WTC11 (cell line): Measurements from ENCODE around the gene COL6A5. TPM values are rescaled to one million over a fixed set of nuclear protein-coding genes. Genes with fewer than 3 reads are reported as not detected.

Experiments
- ATAC-seq: fragments of 200-7000 bp; cut with Tn5 transposase; 2 replicates; pipeline ENCODE4 v1.10.0; 2021; ENCODE audit warnings: mild to moderate bottlenecking, moderate library complexity
- CTCF ChIA-PET: fragments of 300-600 bp; sonication (Branson Sonifier 250); formaldehyde crosslinking; loops from one replicate; lab custom pipeline; 2021; ENCODE audit warnings: antibody characterized with exemption; lab: Charles Lee
- POLR2A ChIA-PET: fragments of 350-600 bp; sonication (Branson Sonifier 250); formaldehyde crosslinking; loops from one replicate; lab custom pipeline; 2021; ENCODE audit warnings: antibody characterized with exemption; lab: Charles Lee
- DNase-seq: peaks from one replicate; pipeline ENCODE4 v3.0.0; 2021; ENCODE audit warnings: low spot score
- H3K27ac Mint-ChIP-seq: 2 replicates; pipeline ENCODE4 v1.8.0; 2021; ENCODE audit warnings: mixed read lengths
- H3K27me3 Mint-ChIP-seq: 2 replicates; pipeline ENCODE4 v1.8.0; 2021; ENCODE audit warnings: low read depth, mild to moderate bottlenecking, moderate library complexity, mixed read lengths
- H3K36me3 Mint-ChIP-seq: 2 replicates; pipeline ENCODE4 v1.8.0; 2021; ENCODE audit warnings: mixed read lengths
- H3K4me1 Mint-ChIP-seq: 2 replicates; pipeline ENCODE4 v1.8.0; 2022; ENCODE audit warnings: mixed read lengths
- H3K4me3 Mint-ChIP-seq: 2 replicates; pipeline ENCODE4 v1.8.0; 2021; ENCODE audit warnings: mild to moderate bottlenecking, moderate library complexity, mixed read lengths
- H3K9me3 Mint-ChIP-seq: 2 replicates; pipeline ENCODE4 v1.8.0; 2021; ENCODE audit warnings: mixed read lengths
- ESRRA ChIP-seq: sonication (generic); formaldehyde crosslinking; IDR thresholded peaks from 2 replicates; pipeline ENCODE4 v1.8.1; 2022; ENCODE audit warnings: mild to moderate bottlenecking, missing genetic modification reagents, borderline replicate concordance
- FOXK1 ChIP-seq: sonication (generic); formaldehyde crosslinking; IDR thresholded peaks from 2 replicates; pipeline ENCODE4 v1.8.0; 2022; ENCODE audit warnings: mild to moderate bottlenecking, moderate library complexity, missing genetic modification reagents
- NFYB ChIP-seq: sonication (generic); formaldehyde crosslinking; conservative IDR thresholded peaks from 2 replicates; pipeline ENCODE4 v1.8.0; 2022; ENCODE audit warnings: low read depth, missing genetic modification reagents
- NR2C2 ChIP-seq: sonication (generic); formaldehyde crosslinking; IDR thresholded peaks from 2 replicates; pipeline ENCODE4 v1.8.0; 2022; ENCODE audit warnings: mild to moderate bottlenecking, missing genetic modification reagents
- TEAD1 ChIP-seq: sonication (generic); formaldehyde crosslinking; IDR thresholded peaks from 2 replicates; pipeline ENCODE4 v1.8.0; 2022; ENCODE audit warnings: mild to moderate bottlenecking, missing genetic modification reagents
- ZNF121 ChIP-seq: sonication (generic); formaldehyde crosslinking; IDR thresholded peaks from 2 replicates; pipeline ENCODE4 v1.8.0; 2023; ENCODE audit warnings: missing genetic modification reagents
- ZNF232 ChIP-seq: sonication (generic); formaldehyde crosslinking; IDR thresholded peaks from 2 replicates; pipeline ENCODE4 v1.8.0; 2022; ENCODE audit warnings: mild to moderate bottlenecking, missing genetic modification reagents
- total RNA-seq: library from RNA; stranded (reverse); gene quantifications from 3 replicates; pipeline ENCODE4 v1.2.3, GENCODE V29; 2021
- TF ChIP-seq, protein P1 (sequence below): sonication (generic); formaldehyde crosslinking; IDR thresholded peaks from 2 replicates; pipeline ENCODE4 v1.8.1; 2023; ENCODE audit warnings: mild to moderate bottlenecking, missing genetic modification reagents, moderate library complexity
- TF ChIP-seq, protein P2 (sequence below): sonication (generic); formaldehyde crosslinking; IDR thresholded peaks from 2 replicates; pipeline ENCODE4 v1.8.1; 2022; ENCODE audit warnings: mild to moderate bottlenecking, moderate library complexity, missing genetic modification reagents
- TF ChIP-seq, protein P3 (sequence below): fragments of 250-450 bp; sonication (Bioruptor Pico); IDR thresholded peaks from 2 replicates; pipeline ENCODE4 v1.9.0; 2021; ENCODE audit warnings: mild to moderate bottlenecking, borderline replicate concordance
- TF ChIP-seq, protein P4 (sequence below): fragments of 250-450 bp; sonication (Bioruptor Pico); IDR thresholded peaks from 2 replicates; pipeline ENCODE4 v1.9.0; 2021; ENCODE audit warnings: mild to moderate bottlenecking
- TF ChIP-seq, protein P5 (sequence below): sonication (generic); formaldehyde crosslinking; IDR thresholded peaks from 2 replicates; pipeline ENCODE4 v1.8.1; 2022; ENCODE audit warnings: low read depth, mild to moderate bottlenecking, moderate library complexity, missing genetic modification reagents, borderline replicate concordance
- TF ChIP-seq, protein P6 (sequence below): sonication (generic); formaldehyde crosslinking; IDR thresholded peaks from 2 replicates; pipeline ENCODE4 v1.8.0; 2022; ENCODE audit warnings: mild to moderate bottlenecking, missing genetic modification reagents
- TF ChIP-seq, protein P7 (sequence below): sonication (generic); formaldehyde crosslinking; IDR thresholded peaks from 2 replicates; pipeline ENCODE4 v1.8.1; 2023; ENCODE audit warnings: mild to moderate bottlenecking, missing genetic modification reagents, borderline replicate concordance
- TF ChIP-seq, protein P8 (sequence below): sonication (generic); formaldehyde crosslinking; IDR thresholded peaks from 2 replicates; pipeline ENCODE4 v1.8.0; 2022; ENCODE audit warnings: missing genetic modification reagents

COL6A5 gene
- total RNA-seq, 1 experiment from 2014 or later, result not detected

DNA sequence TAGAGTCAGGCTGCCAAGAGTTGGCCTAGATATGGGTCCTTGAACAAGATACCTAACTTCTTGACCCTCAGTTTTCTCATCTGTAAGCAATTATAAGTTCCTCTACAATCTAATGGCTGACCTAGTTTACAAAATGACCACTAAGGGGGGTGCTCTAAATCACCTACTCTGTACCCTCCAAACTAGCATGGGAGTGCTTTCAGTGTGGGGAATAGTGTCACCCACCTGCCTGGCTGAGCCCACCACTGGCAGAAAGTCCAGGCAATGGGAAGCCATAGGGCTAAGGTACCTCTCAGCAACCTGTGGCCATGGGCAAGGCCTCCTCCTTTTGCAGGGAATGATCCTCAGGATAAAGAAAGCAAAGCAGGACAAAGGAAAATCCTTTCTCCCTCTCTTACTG, 58.9 kb downstream of the COL6A5 start:
- no peaks in the 10 kb centered on the region for H3K4me1 Mint-ChIP-seq
- H3K36me3 Mint-ChIP-seq, result peaks cover 25% of the 10 kb centered on the region
- ATAC-seq (no peak), DNase-seq (no peak)
- CTCF ChIA-PET, result no interaction called here
- no peaks in the 10 kb centered on the region for H3K27me3 Mint-ChIP-seq
- H3K9me3 Mint-ChIP-seq, result peaks cover 38% of the 10 kb centered on the region
- no peak overlapping the region for H3K4me3 Mint-ChIP-seq
- POLR2A ChIA-PET, result interaction anchor here (0.6 kb wide), 1 partner anchor 293 kb away, joined by 3 read pairs; no protein-coding TSS in a partner anchor
- TF ChIP-seq, protein P1, sequence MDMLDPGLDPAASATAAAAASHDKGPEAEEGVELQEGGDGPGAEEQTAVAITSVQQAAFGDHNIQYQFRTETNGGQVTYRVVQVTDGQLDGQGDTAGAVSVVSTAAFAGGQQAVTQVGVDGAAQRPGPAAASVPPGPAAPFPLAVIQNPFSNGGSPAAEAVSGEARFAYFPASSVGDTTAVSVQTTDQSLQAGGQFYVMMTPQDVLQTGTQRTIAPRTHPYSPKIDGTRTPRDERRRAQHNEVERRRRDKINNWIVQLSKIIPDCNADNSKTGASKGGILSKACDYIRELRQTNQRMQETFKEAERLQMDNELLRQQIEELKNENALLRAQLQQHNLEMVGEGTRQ, result no peak
- no peak for TF ChIP-seq ZNF232 (CRISPR knock-in tag)
- TF ChIP-seq, protein P2, sequence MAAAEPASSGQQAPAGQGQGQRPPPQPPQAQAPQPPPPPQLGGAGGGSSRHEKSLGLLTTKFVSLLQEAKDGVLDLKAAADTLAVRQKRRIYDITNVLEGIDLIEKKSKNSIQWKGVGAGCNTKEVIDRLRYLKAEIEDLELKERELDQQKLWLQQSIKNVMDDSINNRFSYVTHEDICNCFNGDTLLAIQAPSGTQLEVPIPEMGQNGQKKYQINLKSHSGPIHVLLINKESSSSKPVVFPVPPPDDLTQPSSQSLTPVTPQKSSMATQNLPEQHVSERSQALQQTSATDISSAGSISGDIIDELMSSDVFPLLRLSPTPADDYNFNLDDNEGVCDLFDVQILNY (CRISPR knock-in tag), result no peak
- TF ChIP-seq, protein P3, sequence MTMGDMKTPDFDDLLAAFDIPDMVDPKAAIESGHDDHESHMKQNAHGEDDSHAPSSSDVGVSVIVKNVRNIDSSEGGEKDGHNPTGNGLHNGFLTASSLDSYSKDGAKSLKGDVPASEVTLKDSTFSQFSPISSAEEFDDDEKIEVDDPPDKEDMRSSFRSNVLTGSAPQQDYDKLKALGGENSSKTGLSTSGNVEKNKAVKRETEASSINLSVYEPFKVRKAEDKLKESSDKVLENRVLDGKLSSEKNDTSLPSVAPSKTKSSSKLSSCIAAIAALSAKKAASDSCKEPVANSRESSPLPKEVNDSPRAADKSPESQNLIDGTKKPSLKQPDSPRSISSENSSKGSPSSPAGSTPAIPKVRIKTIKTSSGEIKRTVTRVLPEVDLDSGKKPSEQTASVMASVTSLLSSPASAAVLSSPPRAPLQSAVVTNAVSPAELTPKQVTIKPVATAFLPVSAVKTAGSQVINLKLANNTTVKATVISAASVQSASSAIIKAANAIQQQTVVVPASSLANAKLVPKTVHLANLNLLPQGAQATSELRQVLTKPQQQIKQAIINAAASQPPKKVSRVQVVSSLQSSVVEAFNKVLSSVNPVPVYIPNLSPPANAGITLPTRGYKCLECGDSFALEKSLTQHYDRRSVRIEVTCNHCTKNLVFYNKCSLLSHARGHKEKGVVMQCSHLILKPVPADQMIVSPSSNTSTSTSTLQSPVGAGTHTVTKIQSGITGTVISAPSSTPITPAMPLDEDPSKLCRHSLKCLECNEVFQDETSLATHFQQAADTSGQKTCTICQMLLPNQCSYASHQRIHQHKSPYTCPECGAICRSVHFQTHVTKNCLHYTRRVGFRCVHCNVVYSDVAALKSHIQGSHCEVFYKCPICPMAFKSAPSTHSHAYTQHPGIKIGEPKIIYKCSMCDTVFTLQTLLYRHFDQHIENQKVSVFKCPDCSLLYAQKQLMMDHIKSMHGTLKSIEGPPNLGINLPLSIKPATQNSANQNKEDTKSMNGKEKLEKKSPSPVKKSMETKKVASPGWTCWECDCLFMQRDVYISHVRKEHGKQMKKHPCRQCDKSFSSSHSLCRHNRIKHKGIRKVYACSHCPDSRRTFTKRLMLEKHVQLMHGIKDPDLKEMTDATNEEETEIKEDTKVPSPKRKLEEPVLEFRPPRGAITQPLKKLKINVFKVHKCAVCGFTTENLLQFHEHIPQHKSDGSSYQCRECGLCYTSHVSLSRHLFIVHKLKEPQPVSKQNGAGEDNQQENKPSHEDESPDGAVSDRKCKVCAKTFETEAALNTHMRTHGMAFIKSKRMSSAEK (CRISPR knock-in tag), result no peak
- no peak for TF ChIP-seq FOXK1 (CRISPR knock-in tag)
- TF ChIP-seq TEAD1 (CRISPR knock-in tag), result no peak
- TF ChIP-seq, protein P4, sequence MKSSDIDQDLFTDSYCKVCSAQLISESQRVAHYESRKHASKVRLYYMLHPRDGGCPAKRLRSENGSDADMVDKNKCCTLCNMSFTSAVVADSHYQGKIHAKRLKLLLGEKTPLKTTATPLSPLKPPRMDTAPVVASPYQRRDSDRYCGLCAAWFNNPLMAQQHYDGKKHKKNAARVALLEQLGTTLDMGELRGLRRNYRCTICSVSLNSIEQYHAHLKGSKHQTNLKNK (CRISPR knock-in tag), result no peak
- TF ChIP-seq, protein P5, sequence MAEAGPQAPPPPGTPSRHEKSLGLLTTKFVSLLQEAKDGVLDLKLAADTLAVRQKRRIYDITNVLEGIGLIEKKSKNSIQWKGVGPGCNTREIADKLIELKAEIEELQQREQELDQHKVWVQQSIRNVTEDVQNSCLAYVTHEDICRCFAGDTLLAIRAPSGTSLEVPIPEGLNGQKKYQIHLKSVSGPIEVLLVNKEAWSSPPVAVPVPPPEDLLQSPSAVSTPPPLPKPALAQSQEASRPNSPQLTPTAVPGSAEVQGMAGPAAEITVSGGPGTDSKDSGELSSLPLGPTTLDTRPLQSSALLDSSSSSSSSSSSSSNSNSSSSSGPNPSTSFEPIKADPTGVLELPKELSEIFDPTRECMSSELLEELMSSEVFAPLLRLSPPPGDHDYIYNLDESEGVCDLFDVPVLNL, result no peak
- no peak for TF ChIP-seq ZNF121 (CRISPR knock-in tag)
- TF ChIP-seq NR2C2 (CRISPR knock-in tag), result no peak
- no peak for TF ChIP-seq ESRRA
- TF ChIP-seq, protein P6, sequence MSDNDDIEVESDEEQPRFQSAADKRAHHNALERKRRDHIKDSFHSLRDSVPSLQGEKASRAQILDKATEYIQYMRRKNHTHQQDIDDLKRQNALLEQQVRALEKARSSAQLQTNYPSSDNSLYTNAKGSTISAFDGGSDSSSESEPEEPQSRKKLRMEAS, result no peak
- TF ChIP-seq, protein P7, sequence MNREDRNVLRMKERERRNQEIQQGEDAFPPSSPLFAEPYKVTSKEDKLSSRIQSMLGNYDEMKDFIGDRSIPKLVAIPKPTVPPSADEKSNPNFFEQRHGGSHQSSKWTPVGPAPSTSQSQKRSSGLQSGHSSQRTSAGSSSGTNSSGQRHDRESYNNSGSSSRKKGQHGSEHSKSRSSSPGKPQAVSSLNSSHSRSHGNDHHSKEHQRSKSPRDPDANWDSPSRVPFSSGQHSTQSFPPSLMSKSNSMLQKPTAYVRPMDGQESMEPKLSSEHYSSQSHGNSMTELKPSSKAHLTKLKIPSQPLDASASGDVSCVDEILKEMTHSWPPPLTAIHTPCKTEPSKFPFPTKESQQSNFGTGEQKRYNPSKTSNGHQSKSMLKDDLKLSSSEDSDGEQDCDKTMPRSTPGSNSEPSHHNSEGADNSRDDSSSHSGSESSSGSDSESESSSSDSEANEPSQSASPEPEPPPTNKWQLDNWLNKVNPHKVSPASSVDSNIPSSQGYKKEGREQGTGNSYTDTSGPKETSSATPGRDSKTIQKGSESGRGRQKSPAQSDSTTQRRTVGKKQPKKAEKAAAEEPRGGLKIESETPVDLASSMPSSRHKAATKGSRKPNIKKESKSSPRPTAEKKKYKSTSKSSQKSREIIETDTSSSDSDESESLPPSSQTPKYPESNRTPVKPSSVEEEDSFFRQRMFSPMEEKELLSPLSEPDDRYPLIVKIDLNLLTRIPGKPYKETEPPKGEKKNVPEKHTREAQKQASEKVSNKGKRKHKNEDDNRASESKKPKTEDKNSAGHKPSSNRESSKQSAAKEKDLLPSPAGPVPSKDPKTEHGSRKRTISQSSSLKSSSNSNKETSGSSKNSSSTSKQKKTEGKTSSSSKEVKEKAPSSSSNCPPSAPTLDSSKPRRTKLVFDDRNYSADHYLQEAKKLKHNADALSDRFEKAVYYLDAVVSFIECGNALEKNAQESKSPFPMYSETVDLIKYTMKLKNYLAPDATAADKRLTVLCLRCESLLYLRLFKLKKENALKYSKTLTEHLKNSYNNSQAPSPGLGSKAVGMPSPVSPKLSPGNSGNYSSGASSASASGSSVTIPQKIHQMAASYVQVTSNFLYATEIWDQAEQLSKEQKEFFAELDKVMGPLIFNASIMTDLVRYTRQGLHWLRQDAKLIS (CRISPR knock-in tag), result no peak
- TF ChIP-seq NFYB (CRISPR knock-in tag), result no peak
- TF ChIP-seq, protein P8, sequence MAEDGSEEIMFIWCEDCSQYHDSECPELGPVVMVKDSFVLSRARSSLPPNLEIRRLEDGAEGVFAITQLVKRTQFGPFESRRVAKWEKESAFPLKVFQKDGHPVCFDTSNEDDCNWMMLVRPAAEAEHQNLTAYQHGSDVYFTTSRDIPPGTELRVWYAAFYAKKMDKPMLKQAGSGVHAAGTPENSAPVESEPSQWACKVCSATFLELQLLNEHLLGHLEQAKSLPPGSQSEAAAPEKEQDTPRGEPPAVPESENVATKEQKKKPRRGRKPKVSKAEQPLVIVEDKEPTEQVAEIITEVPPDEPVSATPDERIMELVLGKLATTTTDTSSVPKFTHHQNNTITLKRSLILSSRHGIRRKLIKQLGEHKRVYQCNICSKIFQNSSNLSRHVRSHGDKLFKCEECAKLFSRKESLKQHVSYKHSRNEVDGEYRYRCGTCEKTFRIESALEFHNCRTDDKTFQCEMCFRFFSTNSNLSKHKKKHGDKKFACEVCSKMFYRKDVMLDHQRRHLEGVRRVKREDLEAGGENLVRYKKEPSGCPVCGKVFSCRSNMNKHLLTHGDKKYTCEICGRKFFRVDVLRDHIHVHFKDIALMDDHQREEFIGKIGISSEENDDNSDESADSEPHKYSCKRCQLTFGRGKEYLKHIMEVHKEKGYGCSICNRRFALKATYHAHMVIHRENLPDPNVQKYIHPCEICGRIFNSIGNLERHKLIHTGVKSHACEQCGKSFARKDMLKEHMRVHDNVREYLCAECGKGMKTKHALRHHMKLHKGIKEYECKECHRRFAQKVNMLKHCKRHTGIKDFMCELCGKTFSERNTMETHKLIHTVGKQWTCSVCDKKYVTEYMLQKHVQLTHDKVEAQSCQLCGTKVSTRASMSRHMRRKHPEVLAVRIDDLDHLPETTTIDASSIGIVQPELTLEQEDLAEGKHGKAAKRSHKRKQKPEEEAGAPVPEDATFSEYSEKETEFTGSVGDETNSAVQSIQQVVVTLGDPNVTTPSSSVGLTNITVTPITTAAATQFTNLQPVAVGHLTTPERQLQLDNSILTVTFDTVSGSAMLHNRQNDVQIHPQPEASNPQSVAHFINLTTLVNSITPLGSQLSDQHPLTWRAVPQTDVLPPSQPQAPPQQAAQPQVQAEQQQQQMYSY (CRISPR knock-in tag), result no peak
- no peak overlapping the region for H3K27ac Mint-ChIP-seq
